DOHH2 (cell line): ENCODE data around the gene PRSS22.

ENCODE experiments used
- H3F3A ChIP-seq: fragments of 200-600 bp; sonication (generic), shearing (Covaris generic); 2 replicates; pipeline ENCODE4 v1.6.0; 2016; ENCODE audit warnings: antibody characterized with exemption, mild to moderate bottlenecking; ENCODE audit not compliant: control insufficient read depth, insufficient read depth
- H3K27ac ChIP-seq: fragments of 200-600 bp; sonication (generic); 2 replicates; pipeline ENCODE4 v1.5.1; 2014; ENCODE audit warnings: low read depth, mild to moderate bottlenecking, low read length, moderate library complexity
- H3K27me3 ChIP-seq: fragments of 200-600 bp; sonication (generic); 2 replicates; pipeline ENCODE4 v1.6.1; 2014; ENCODE audit warnings: mild to moderate bottlenecking, low read length, mixed read lengths; ENCODE audit not compliant: control insufficient read depth
- H3K36me3 ChIP-seq: fragments of 200-600 bp; sonication (generic); 2 replicates; pipeline ENCODE4 v1.6.1; 2014; ENCODE audit warnings: mild to moderate bottlenecking, low read length, moderate library complexity, mixed read lengths; ENCODE audit not compliant: control insufficient read depth
- H3K4me1 ChIP-seq: fragments of 200-600 bp; sonication (generic); 2 replicates; pipeline ENCODE4 v1.6.1; 2014; ENCODE audit warnings: mild to moderate bottlenecking, low read length, mixed read lengths; ENCODE audit not compliant: control insufficient read depth
- H3K4me2 ChIP-seq: fragments of 200-600 bp; sonication (generic); 2 replicates; pipeline ENCODE4 v1.6.0; 2014; ENCODE audit warnings: mild to moderate bottlenecking, low read length, moderate library complexity
- H3K4me3 ChIP-seq: fragments of 200-600 bp; sonication (generic); 2 replicates; pipeline ENCODE4 v1.5.1; 2014; ENCODE audit warnings: mild to moderate bottlenecking, low read length, mixed read lengths
- H3K79me2 ChIP-seq: fragments of 200-600 bp; sonication (generic); 2 replicates; pipeline ENCODE4 v1.6.1; 2014; ENCODE audit warnings: mild to moderate bottlenecking, low read length, mixed read lengths; ENCODE audit not compliant: control insufficient read depth
- H3K9me2 ChIP-seq: fragments of 200-600 bp; sonication (generic); replicated peaks from 2 replicates; pipeline ENCODE4 v1.6.1; 2014; ENCODE audit warnings: mild to moderate bottlenecking, low read length, mixed read lengths; ENCODE audit not compliant: control insufficient read depth
- H3K9me3 ChIP-seq: fragments of 200-600 bp; sonication (generic); 2 replicates; pipeline ENCODE4 v1.6.1; 2014; ENCODE audit warnings: antibody characterized with exemption, low read length, mixed read lengths; ENCODE audit not compliant: control insufficient read depth, insufficient read depth
- H4K20me1 ChIP-seq: fragments of 200-600 bp; sonication (generic); 2 replicates; pipeline ENCODE4 v1.6.0; 2014; ENCODE audit warnings: low read depth, mild to moderate bottlenecking, antibody characterized with exemption, low read length, moderate library complexity; ENCODE audit not compliant: control insufficient read depth, insufficient read depth
- CTCF ChIP-seq: fragments of 200-600 bp; sonication (generic); IDR thresholded peaks from one replicate; pipeline ENCODE4 v1.5.1; 2014; ENCODE audit warnings: antibody characterized with exemption, mild to moderate bottlenecking, low read depth, low read length; ENCODE audit not compliant: poor library complexity, severe bottlenecking
- EZH2phosphoT487 ChIP-seq: fragments of 200-600 bp; sonication (generic); IDR thresholded peaks from 2 replicates; pipeline ENCODE4 v1.6.1; 2017; ENCODE audit warnings: borderline replicate concordance, mild to moderate bottlenecking, antibody characterized with exemption, low read length, moderate library complexity, mixed read lengths

The PRSS22 gene

GRCh38 chr16:2898831-2899563 lies 41.0 kb upstream of the PRSS22 start:
- Histone ChIP-seq H3K36me3 (no peaks in the 10 kb centered on the region), H3K9me2 (no peaks in the 10 kb centered on the region), H3K4me2 (no peak overlapping the region), H3K9me3 (no peaks in the 10 kb centered on the region), H3K4me1 (peaks cover 14% of the 10 kb centered on the region), H3F3A (no peaks in the 10 kb centered on the region), H3K4me3 (no peak overlapping the region), H3K79me2 (no peaks in the 10 kb centered on the region), H3K27ac (no peak overlapping the region), H3K27me3 (no peaks in the 10 kb centered on the region), H4K20me1 (no peaks in the 10 kb centered on the region)
- TF ChIP-seq CTCF (no peak), EZH2phosphoT487 (no peak)

DNA sequence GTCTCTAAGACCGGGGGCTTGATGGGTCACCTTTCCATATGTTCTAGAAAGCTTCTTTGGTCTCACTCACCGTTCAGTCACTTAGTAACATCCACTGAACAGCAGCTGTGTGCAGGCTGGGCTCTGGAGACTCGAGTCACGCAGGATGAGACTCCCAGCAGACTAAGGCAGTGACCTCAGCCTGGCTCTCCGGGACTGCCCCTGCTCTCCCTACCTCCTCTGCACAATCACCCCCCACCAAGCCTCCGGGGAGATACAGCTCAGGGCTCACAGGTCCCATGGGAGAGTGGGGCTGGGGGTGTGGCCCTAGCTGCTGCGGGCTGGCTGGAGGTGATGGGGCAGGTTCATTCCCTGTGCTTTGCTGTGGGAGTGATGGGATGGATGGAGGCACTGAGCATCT lies 39.1 kb upstream of the PRSS22 start:
- Histone ChIP-seq H3F3A (no peaks in the 10 kb centered on the region), H3K9me3 (no peaks in the 10 kb centered on the region), H3K4me1 (peaks cover 9% of the 10 kb centered on the region), H3K9me2 (no peaks in the 10 kb centered on the region), H3K36me3 (no peaks in the 10 kb centered on the region), H4K20me1 (no peaks in the 10 kb centered on the region), H3K4me2 (no peak overlapping the region), H3K79me2 (no peaks in the 10 kb centered on the region), H3K4me3 (no peak overlapping the region), H3K27ac (no peak overlapping the region), H3K27me3 (no peaks in the 10 kb centered on the region)
- TF ChIP-seq CTCF (no peak), EZH2phosphoT487 (no peak)

DNA sequence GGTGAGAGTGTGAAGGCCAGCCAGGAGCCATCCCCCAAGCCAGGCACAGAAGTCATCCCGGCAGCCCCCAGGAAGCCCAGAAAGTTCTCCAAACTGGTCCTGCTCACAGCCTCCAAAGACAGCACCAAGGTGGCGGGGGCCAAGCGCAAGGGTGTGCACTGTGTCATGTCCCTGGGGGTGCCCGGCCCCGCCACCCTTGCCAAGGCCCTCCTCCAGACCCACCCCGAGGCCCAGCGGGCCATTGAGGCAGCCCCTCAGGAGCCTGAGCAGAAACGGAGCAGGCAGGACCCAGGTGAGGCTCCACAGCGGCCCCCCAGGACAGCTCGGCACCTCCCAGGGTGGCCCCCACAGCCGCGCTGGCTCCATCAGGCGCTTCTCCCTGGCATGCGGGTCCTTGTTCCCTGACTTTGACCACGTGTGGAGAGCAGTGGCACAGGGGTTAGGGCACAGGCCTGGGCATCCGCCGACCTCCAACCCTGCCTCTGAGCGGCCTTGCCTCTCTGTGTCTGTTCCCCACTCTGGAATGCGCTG lies 38.6 kb upstream of the PRSS22 start:
- TF ChIP-seq CTCF (no peak), EZH2phosphoT487 (no peak)
- Histone ChIP-seq H3K27me3 (no peaks in the 10 kb centered on the region), H3K27ac (no peak overlapping the region), H4K20me1 (no peaks in the 10 kb centered on the region), H3K36me3 (no peaks in the 10 kb centered on the region), H3K9me2 (no peaks in the 10 kb centered on the region), H3K4me3 (no peak overlapping the region), H3K79me2 (no peaks in the 10 kb centered on the region), H3F3A (no peaks in the 10 kb centered on the region), H3K4me1 (peaks cover 9% of the 10 kb centered on the region), H3K9me3 (no peaks in the 10 kb centered on the region), H3K4me2 (no peak overlapping the region)
